DOHH2 (cell line): ENCODE data around the gene C14orf180.

Source experiments
- EZH2phosphoT487 ChIP-seq: fragments of 200-600 bp; sonication (generic); IDR thresholded peaks from 2 replicates; pipeline ENCODE4 v1.6.1; 2017; ENCODE audit warnings: borderline replicate concordance, mild to moderate bottlenecking, antibody characterized with exemption, low read length, moderate library complexity, mixed read lengths
- TF ChIP-seq, protein P1 (sequence below): fragments of 200-600 bp; sonication (generic); IDR thresholded peaks from one replicate; pipeline ENCODE4 v1.5.1; 2014; ENCODE audit warnings: antibody characterized with exemption, mild to moderate bottlenecking, low read depth, low read length; ENCODE audit not compliant: poor library complexity, severe bottlenecking

DNA sequence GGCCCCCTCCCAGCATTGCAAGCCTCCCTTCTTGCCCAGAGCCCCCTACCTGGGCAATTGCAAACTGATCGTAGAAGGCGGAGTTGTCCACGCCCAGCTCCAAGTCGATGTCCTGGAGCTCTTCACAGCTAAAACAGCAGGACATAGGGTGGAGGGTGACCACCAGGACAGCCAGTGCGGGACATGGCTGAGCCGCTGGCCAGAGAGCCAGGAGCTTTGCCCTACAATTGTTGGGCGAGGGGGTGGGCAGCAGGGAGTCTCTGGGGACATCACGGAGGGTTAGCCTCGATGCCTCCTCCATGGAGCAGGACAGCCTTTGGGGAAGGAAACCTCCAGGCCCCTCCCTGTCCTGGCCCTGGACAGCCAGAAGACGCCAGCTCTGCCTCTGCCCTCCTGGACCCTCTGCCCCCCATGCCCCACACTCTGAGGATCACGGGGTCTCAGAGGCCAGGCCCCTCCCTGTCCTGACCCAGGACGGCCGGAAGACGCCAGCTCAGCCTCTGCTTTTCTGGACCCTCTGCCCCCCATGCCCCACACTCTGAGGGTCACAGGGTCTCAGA is 15.6 kb downstream of the C14orf180 start:
- TF ChIP-seq, protein P1, sequence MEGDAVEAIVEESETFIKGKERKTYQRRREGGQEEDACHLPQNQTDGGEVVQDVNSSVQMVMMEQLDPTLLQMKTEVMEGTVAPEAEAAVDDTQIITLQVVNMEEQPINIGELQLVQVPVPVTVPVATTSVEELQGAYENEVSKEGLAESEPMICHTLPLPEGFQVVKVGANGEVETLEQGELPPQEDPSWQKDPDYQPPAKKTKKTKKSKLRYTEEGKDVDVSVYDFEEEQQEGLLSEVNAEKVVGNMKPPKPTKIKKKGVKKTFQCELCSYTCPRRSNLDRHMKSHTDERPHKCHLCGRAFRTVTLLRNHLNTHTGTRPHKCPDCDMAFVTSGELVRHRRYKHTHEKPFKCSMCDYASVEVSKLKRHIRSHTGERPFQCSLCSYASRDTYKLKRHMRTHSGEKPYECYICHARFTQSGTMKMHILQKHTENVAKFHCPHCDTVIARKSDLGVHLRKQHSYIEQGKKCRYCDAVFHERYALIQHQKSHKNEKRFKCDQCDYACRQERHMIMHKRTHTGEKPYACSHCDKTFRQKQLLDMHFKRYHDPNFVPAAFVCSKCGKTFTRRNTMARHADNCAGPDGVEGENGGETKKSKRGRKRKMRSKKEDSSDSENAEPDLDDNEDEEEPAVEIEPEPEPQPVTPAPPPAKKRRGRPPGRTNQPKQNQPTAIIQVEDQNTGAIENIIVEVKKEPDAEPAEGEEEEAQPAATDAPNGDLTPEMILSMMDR = no peak
- no peak for TF ChIP-seq EZH2phosphoT487
